ENCODE data around the gene ACAD10. TPM values are rescaled to one million over a fixed set of nuclear protein-coding genes. Genes with fewer than 3 reads are reported as not detected.
"Not testable (repeated sequence)": the region's sequence is repeated elsewhere in the genome, so short reads cannot be mapped to it uniquely, and the experiment has no call there.

The ACAD10 gene
- total RNA-seq, 1 donor from 2014 or later = 24.0 TPM

GRCh38 chr12:111706145-111706544, 20.3 kb downstream of the ACAD10 start:
- Histone ChIP-seq H3K36me3 (peaks cover 98% of the 10 kb centered on the region), H3K4me1 (no peaks in the 10 kb centered on the region), H3K27me3 (ENCODE audit: low read depth) (no peaks in the 10 kb centered on the region), H3K9me3 (no peaks in the 10 kb centered on the region), H3K27ac (no peak overlapping the region), H3K4me3 (no peak overlapping the region)
- intact Hi-C loops (cut with DNase I) = no loop called here
- ATAC-seq = no peak
- TF ChIP-seq CTCF (IDR thresholded peaks at IDR 0.05) = no peak
- no peak for DNase-seq

- no peak overlapping the region for H3K4me3 ChIP-seq
- H3K36me3 ChIP-seq = peaks cover 89% of the 10 kb centered on the region
- ATAC-seq (no peak), DNase-seq (no peak)
- no peaks in the 10 kb centered on the region for H3K9me3 ChIP-seq
- H3K27me3 ChIP-seq (ENCODE audit: low read depth) = no peaks in the 10 kb centered on the region
- intact Hi-C loops (cut with DNase I) = no loop called here
- no peak for TF ChIP-seq CTCF (IDR thresholded peaks at IDR 0.05)
- no peaks in the 10 kb centered on the region for H3K4me1 ChIP-seq
- no peak overlapping the region for H3K27ac ChIP-seq
Observed at GRCh38 chr12:111715279-111715678, 29.4 kb downstream of the ACAD10 start.

- DNase-seq, H3K27ac ChIP-seq: not testable (repeated sequence)
Observed at GRCh38 chr12:111719316-111719715, 33.5 kb downstream of the ACAD10 start.

GRCh38 chr12:111720457-111720856, 34.6 kb downstream of the ACAD10 start:
- no peak overlapping the region for H3K4me3 ChIP-seq
- DNase-seq (no peak), ATAC-seq (no peak)
- no peak overlapping the region for H3K27ac ChIP-seq
- H3K4me1 ChIP-seq = no peaks in the 10 kb centered on the region
- no peak for TF ChIP-seq CTCF (IDR thresholded peaks at IDR 0.05)
- intact Hi-C loops (cut with DNase I) = no loop called here
- peaks cover 73% of the 10 kb centered on the region for H3K36me3 ChIP-seq
- no peaks in the 10 kb centered on the region for H3K27me3 ChIP-seq (ENCODE audit: low read depth)
- H3K9me3 ChIP-seq = no peaks in the 10 kb centered on the region

More at GRCh38 chr12:111719316-111719715, 33.5 kb downstream of the ACAD10 start:
- H3K27me3 ChIP-seq (ENCODE audit: low read depth); intact Hi-C loops (cut with DNase I); H3K4me1 ChIP-seq; H3K9me3 ChIP-seq; H3K4me3 ChIP-seq; ATAC-seq: not testable (repeated sequence)
- peaks cover 77% of the 10 kb centered on the region for H3K36me3 ChIP-seq

GRCh38 chr12:111723646-111724360, 38.0 kb downstream of the ACAD10 start:
- H3K9me3 ChIP-seq; H3K4me3 ChIP-seq; H3K27ac ChIP-seq; intact Hi-C loops (cut with DNase I); H3K27me3 ChIP-seq (ENCODE audit: low read depth); ATAC-seq; DNase-seq; H3K4me1 ChIP-seq: not testable (repeated sequence)
- peaks cover 66% of the 10 kb centered on the region for H3K36me3 ChIP-seq

GRCh38 chr12:111728795-111729194, 42.9 kb downstream of the ACAD10 start:
- no peak overlapping the region for H3K4me3 ChIP-seq
- intact Hi-C loops (cut with DNase I) = no loop called here
- no peak for TF ChIP-seq CTCF (IDR thresholded peaks at IDR 0.05)
- no peak overlapping the region for H3K27ac ChIP-seq
- no peaks in the 10 kb centered on the region for H3K4me1 ChIP-seq
- H3K9me3 ChIP-seq = no peaks in the 10 kb centered on the region
- DNase-seq = no peak
- peak; percentile 64 to 83 for ATAC-seq
- no peaks in the 10 kb centered on the region for H3K27me3 ChIP-seq (ENCODE audit: low read depth)
- peaks cover 67% of the 10 kb centered on the region for H3K36me3 ChIP-seq

Data from lower lobe of right lung (tissue), 2 donors.